Esophagus squamous epithelium (tissue), 4 donors: Measurements from ENCODE around the gene RSBN1L.

Experiments used
- CTCF ChIP-seq, 6 experiments: fragments of 450-650 bp in 4 of 6; fragments of 200-600 bp in 2 of 6; sonication (generic) in 2 of 6; IDR thresholded peaks; one replicate each; pipeline ENCODE4 v1.5.1; 2016 to 2019; ENCODE audit warnings: antibody characterized with exemption in 6 of 6, mild to moderate bottlenecking in 4 of 6, moderate library complexity in 4 of 6
- POLR2A ChIP-seq, 4 donors: fragments of 450-650 bp; IDR thresholded peaks; one replicate each; pipeline ENCODE4 v1.6.1; 2017; ENCODE audit warnings: antibody characterized with exemption in 4 of 4, mild to moderate bottlenecking in 4 of 4, moderate library complexity in 3 of 4

- TF ChIP-seq CTCF (IDR thresholded peaks at IDR 0.05) (no peak), POLR2A (IDR thresholded peaks at IDR 0.05) (no peak)
These were observed 115.4 kb downstream of the RSBN1L start for GRCh38 chr7:77811516-77812289.
